HUDEP-2 (cell line): Measurements from ENCODE around the gene TMEM109.

Experiments used
- DNase-seq, 76 experiments: peaks; one replicate each; lab custom pipeline; 2025; ENCODE audit not compliant: unreplicated experiment in 76 of 76; lab: John Stamatoyannopoulos, UW

TMEM109 gene

DNA sequence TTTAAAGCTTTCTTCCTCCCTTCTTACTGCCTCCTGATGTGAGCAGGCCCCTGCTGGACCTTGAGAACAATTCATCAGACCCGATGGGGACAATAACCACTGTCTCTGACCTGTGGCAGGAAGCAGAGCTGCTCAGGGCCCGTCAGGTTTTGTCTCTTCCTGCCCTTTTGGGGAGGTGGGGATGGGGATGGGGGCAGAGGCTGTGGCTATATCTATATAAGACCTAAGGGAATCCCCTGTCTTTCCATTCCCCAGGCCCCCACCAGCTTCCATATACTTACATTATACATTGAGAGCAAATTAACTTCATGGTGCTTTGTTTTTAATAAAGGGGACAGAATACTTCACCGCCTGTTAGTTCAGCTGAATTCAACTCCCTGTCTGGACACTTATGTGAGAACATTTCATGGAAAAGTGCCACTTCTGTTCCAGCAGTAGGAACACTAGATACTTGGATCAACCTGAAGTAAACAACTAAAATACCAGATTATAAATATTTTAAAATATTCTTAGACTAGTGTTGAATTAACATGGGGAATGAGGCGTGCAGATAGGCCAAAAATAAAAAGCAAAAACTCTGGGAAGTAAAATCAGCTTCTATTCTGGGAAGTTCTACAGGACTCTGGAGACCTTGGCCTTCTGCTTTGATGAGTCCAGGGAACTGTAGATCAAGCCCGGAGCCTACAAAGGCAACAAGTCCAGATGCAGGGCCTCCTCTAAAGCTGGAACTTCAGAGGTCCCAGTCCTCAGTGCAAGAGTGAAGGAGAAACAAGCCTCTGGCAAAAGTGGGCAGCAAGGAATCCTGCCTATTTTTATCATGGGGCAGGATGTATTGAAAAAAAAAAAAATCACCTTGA is 35.5 kb upstream of the TMEM109 start:
- DNase-seq, result no peak

DNA sequence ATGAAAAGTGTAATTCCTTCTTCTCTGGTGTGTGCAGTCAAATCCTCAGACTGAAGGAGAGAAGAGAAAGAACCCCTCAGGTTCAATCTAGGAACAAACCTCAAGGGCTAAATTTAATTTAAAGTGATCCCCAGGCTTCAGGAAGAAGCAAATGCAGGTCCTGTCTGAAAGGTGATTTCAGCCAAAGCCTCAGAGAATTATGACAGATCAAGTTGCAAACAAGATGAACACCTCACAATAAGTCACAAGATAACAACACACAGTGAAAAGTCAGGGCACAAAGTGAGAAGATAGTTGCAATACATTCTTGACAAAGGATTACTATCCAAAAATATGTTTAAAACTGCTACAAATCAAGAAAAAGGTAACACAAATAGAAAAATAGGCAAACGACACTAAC is 34.9 kb upstream of the TMEM109 start:
- no peak for DNase-seq

DNA sequence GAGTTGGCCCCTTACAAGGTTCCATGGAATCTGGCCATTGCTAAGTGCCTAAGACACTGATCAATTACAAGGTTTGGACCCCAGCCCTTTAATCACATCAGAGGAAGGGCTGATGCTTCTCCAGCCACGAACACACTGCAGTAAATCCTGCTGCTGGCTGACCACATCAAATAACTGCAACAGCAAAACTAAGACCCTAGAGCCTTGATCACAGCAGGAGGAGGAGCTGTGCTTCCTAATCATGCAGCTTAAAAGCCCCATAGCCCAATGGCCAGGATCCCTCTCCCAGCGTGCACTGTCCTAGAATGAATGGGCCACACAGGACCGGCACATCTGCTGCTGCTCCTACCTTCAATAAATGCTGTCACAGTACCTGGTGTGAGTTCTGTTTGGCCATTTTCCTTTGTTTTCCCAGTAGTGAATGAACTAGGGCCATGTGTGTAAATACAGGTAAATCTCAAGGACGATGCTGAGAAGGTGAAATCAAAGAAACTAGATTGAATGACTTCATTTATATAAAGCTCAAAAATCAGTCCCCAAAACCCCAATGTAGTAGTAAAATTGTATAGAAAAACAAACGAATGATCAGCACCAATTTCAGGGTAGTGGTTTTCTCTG is 33.9 kb upstream of the TMEM109 start:
- DNase-seq, result no peak

DNA sequence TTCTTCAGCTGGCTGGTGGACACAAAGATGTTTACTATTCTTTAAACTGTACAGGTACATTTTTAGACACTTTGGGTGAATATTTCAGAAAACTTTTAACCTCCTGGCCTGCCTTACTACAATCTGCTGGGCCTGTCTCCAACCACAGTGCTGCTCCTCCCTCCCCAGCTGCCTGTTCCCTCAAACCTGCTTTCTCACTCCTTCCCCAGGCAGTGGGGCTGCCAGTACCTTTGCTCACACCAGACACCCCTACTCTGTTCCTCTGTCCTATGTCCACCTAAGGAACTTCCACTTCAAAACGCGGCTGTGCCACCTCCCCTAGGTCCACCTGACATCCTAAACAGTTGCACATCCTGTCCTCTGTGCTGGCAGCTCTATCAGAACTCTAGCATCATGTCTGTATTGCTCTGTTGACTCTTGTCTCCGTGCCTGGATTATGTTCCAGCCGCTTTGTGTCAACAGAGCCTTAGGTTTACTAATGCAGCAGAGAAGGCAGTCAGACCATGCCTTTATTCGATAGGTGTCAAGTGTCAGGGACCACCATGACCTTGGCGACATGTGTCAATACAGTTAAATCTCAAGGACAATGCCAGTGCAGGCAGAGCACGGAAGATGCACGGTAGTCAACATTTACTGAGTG is 33.2 kb upstream of the TMEM109 start:
- DNase-seq, result no peak

DNA sequence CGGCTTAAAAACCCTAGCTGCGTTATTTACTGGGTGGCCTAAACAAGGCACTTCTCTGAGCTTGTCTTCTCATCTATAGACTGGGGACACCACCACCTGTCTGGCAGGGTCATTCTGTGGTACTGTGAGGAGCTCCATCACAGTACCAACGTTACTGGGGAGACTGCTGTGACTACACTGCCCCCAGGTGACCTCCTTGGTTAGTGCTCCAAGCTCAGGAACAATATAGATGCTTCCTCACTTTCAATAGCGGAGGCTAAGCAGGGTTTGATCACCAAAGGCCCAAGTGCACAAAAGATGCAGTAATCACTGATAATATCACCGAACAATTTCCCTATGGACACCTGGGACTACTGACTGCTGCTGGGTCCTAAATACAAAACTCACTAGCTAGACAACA is 26.4 kb upstream of the TMEM109 start:
- DNase-seq, result peak in 46 of 76 experiments; percentile 4 to 64 (median 30)

DNA sequence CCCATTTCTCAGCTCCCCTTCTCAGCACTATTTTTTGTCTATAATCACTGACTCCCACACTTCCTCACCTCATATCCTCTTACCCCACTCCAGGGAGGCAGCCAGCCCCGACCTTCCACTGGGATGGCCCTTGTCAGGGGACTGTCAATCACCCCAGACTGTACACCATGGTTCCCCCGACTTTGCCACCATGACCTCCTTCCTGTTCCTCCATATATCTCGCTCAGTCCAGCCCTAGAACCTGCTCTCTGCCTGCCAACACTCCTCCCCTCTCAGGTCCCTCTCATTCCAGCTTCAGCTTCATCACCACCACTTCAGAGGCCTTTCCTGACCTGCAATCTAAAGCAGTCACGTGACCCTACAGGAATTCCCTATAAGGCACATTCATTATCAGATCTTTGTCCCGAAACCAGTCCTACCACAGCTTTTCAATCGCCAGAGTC is 24.1 kb upstream of the TMEM109 start:
- DNase-seq, result no peak

DNA sequence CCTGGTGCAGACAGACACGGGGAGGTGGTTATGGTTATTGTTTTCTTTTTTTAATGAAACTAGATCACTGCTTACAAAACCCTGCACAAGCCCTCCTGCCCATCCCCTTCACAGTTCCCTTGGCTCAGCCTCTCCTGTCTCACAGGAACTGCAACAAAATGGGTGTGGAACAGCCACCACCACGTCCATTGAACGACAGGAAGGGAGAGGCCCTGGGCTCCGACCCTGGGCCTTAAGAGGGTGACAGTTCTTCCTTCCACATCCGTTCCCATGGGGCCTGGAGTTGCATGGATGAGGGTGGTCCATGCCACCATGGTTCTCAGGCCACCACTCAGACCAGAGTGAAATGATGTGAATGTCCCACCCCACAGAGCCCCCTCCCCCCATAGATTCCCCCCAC is 23.3 kb upstream of the TMEM109 start:
- DNase-seq, result no peak

DNA sequence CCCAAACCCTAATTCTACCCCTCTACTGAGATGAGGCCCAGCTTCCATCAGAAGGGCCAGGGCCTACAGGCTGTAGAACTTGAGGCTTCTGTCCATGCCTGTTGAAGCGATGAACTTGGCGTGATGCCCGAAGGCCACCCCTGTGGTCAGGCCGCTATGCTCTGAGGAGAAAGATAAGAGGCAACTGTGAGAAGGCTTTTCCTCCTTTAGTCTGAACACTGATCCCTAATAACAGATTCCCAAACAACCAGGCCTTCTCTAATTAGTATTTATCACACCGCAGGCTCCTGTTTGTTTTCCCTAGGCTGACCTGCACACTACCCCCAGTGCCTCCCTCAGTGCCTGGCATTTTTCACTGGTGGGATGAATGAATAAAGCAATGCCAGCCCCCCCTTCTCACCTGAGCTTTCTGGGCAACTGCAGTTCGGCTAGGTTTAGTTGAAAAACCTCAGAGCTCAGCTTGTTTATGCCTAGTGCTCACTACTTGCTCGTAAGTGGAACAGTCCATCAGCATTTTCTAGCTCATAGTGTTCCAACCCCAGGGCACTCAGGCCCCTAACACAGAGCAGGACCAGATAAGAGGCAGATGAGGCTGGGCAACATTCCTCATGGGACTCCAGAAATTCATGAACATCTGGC is 22.7 kb upstream of the TMEM109 start:
- DNase-seq, result peak in 73 of 76 experiments; percentile 19 to 85 (median 65)

DNA sequence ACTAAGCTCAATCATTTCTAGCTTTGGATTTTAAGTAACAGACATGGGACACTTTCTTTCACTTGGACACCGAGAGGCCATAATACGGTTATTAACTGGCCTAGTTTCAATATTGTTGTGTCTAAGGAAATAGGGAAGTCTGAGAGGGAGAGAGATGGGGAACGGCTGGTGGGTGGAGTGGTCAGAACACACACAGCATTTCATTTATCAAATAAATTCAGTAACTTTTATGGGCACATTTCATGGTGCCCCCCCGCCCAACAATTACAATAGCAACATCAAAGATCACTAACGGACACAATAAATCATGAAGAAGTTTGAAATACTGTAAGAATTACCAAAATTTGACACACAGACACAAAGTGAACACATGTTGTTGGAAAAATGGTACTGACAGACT is 18.3 kb upstream of the TMEM109 start:
- no peak for DNase-seq

DNA sequence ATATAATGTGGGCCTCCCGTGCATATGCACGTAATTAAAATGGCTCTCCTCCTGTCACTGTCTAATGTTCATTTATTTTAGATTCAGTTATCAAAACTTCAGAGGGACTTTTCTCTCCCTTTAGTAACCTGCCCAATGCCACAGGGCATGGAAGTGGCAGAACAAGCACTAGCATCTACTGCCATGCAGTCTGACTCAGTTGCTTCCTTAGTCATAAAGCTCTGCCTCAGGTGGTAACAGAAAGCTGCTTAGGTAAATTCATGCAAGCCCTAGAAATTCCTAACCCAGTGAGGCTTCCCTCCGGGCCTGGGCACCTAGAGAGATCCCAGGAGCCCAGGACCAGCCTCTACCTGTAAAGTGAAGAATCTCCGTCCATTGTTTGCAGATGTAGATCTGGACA is 16.5 kb upstream of the TMEM109 start:
- no peak for DNase-seq

DNA sequence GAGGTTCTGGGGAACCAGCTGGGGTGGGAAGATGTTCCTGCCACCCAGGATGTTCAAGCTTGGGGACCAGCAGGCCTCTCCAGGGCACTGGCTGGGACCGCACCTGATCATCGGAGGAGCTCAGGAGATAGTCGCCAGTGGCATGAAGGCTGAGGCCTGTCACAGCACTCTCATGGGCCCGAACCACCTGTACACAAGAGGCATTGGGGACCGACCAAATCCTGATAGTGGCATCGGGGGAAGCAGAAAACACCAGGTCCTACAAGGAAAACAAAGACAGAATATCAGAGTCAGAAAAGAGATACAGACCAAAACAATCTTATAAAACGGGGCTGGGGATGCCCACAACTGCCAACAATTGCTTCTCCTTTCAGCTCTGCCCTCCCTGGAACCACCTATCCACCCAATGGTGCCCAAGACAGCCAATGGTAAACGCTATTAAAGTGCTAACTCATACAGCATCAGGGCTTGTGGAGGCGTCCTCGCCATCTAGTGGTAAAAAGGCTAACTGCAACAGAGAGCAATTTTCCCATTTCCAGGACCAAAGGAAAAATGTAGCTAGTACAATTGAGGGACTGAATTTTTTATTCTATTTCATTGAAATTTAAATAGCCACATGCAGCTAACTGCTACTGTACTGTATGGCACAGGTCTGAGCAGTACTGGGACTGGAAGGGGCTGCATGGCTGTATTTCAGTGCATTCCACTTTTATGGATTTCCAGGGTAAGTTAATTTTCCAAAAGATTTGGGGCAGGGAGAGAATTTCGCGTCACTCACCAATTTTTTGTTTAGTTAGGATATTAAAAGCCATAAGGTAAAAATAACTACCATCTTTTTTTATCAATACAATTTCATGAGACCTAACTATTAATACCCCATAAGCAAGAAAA is 14.7 kb upstream of the TMEM109 start:
- peak in 46 of 76 experiments; percentile 2 to 62 (median 32) for DNase-seq

DNA sequence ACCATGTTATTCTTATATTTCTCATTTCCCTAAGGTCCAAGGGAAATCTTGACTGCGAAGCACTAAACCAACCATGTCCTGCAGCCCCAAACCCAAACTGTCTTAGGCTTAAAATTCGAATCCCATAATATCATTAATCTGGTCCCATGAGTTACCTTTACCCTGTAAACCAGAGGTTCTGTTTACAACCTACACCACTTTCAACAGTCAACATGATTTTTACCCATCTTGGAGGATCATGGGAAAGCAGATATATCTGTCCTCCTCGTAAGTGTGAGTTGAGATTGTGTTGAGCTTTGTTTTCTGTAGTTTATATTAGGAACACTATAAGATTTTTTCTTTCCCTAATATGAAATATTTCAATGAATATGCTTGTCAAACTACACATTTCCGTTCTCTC is 14.0 kb upstream of the TMEM109 start:
- no peak for DNase-seq

DNA sequence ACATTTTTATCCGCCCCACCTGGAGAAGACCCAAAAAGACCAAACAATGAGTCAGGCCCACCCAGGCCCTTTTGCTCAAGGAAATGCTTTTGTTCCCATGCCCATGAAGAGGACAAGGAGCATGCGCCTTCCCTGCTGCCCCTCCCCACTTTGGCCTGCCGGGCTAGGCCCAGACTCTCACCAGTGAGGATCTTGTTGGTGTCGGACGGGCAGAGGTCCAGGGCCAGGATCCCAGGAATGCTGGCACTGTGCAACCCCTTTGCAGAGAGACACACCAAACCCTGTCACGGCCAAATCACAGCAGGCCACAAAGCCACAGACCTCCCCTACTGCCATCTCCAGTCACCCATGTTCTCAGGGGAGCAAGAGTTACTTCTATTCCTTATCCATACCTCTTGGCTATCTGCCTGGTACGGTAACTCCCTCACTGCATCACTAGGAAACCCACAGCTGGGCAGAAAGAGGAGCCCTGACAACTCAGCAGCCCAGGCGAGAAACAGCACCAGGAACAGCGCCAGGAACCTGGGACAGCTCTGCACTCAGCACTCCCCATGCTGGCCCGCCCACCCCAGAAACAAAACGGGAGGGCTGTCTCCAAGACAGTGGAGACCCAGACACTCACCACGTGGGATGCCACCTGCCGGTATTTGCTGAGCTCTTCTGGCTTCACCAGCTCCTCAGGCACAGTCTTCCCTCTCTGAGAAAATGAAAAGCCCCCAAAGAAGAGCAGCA is 13.1 kb upstream of the TMEM109 start:
- no peak for DNase-seq

DNA sequence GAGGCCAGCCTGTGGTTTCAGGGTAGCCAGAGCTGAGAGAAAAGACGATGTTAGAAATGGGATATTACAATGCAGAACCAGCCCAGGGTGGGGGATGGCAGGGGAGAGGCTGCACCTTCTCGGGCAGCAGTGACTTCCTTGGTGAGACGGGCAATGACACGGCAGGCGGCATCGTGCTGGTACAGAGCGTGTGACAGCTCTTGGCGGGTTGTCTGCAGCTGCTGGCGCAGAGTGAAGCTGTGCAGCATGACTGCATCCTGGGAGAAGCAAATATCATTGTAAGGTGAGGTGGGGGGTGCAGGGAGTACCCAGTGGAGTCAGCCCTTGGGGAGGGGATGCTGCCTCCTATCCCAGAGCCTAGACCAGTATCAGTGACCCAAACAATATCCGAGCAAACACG is 11.3 kb upstream of the TMEM109 start:
- DNase-seq, result no peak

DNA sequence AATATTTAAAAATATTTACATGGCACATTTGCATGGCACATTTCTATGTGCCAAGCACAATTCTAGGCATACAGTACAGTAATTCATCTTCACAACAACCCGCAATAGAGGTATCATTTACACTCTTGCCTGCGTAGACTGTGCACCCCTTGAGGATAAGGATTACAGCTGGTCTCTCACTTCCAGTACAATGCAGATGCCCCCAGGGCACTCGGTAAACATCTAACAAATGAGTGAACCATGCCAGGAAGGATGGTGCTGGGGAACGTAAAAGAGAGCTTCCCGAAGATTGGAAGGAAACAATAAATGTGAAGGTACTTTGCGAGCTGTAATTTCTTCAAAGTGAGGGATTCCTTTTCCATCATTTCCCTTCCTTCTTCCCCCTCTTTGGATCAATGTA is 8.9 kb upstream of the TMEM109 start:
- no peak for DNase-seq

DNA sequence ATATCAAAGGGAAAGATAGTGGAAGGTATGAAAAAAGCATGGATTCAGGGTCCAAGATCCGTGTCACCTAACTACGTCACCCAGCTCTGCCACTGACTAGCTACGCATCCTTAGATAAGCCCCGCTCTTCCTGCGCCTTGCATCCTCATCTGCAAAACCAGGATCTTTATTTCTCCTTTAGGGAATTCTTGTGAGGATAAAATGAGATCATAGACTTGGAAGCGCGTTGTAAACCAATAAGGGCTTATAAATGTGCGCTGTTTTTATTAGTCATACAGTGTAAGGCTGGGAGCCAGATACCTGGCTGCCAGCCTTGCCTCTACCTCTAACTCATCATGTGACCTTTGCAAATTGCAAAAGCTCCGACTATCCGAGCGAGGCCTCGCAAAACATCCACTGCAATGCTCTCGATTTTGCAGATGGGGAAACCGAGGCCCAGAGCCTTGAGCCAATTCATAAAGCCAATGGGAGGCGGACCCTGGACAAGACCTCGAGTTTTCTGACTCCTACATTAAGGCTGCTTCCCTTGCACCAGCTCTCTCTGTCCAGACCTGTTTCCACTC is 8.3 kb upstream of the TMEM109 start:
- DNase-seq, result peak in 2 of 76 experiments; percentile 8 to 9

DNA sequence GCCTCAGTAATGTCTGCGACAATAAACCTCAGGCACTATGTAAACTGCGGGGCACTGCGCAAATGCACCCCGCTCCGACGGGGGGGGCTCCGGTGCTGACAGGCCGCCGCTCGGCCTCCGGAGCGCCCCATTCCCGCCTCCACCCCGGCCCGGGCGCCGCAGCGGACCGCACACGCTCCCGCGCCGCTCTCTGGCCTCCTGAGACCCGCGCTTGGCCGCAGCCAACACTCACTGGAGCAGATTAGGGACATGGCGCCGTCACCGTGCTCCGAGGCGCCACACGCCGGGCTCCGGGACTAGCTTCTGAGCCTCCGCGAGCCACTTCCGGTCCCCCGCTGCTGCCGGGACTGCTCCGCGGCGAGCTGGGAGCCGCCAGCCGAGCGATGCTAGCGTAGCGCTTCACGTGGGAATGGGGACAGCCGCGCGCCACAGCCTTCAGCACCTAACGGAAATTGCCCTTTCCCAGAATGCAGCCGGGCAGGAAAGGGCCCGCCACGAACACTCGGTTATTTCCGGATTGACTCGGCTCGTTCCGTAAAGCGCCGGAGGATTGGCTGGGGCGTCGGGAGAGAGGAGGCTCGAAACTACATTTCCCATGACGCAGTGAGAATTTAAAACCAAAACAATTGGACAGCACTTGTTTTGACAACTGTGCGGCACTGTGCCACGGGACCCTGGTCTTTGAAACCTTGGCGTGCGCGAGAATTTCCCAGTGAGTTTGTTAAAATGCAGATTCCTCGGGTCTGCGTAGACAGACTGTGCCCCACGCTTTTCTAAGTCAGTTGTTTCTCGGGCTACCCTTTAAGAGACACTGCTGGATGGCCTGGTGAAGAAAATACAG is 7.6 kb upstream of the TMEM109 start, which contains the start of gene PRPF19:
PRPF19 (minus strand) TSS at position 454 of the 841 bp plus-strand sequence; CDS start at position 251, 203 bp downstream.
- peak in 75 of 76 experiments; percentile 27 to 99 (median 93) for DNase-seq

DNA sequence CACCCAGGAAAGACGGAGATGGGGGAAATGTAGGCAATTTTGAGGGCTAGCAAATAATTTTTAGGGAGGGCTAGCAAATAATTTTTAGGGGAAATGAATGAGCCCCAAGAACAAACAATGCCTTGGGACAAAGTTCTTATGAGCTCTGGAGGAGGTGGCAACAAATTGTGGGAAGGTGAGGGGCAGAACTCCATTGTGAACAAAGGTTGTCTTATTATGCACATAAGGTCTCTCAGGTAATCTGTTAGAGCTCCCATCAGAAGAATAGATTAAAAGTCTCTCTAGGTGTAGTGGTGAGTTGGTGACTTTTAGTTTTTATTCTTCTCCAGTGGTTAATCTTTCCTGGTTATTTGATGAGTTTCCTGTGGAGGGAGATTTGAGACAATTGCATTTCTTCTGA is 5.2 kb upstream of the TMEM109 start:
- DNase-seq, result no peak
